Immature natural killer cell (primary cell): Measurements from ENCODE around the gene MPHOSPH6. TPM values are rescaled to one million over a fixed set of nuclear protein-coding genes. Genes with fewer than 3 reads are reported as not detected.
"Not testable (repeated sequence)": the region's sequence is repeated elsewhere in the genome, so short reads cannot be mapped to it uniquely, and the experiment has no call there.

Source experiments
- DNase-seq, 3 donors: peaks; one replicate each; pipeline ENCODE4 v3.0.0; 2022; ENCODE audit warnings: mixed read lengths in 1 of 3
- H3K27ac Mint-ChIP-seq, 6 donors: one replicate each; pipeline ENCODE4 v1.8.0; 2020; ENCODE audit warnings: mixed read lengths in 6 of 6, mild to moderate bottlenecking in 5 of 6, inconsistent platforms in 4 of 6, moderate library complexity in 3 of 6
- H3K27me3 Mint-ChIP-seq, 3 donors: one replicate each; pipeline ENCODE4 v1.8.0; 2020 to 2021; ENCODE audit warnings: low read depth in 3 of 3, mild to moderate bottlenecking in 3 of 3, mixed read lengths in 3 of 3, moderate library complexity in 3 of 3, inconsistent platforms in 1 of 3
- H3K36me3 Mint-ChIP-seq, 3 donors: one replicate each; pipeline ENCODE4 v1.8.0; 2020; ENCODE audit warnings: mixed read lengths in 3 of 3, inconsistent platforms in 2 of 3, mild to moderate bottlenecking in 2 of 3
- H3K4me1 Mint-ChIP-seq, 2 donors: one replicate each; pipeline ENCODE4 v1.8.0; 2020; ENCODE audit warnings: inconsistent platforms in 2 of 2, mild to moderate bottlenecking in 2 of 2, mixed read lengths in 2 of 2, moderate library complexity in 1 of 2
- H3K4me3 Mint-ChIP-seq, 5 donors: one replicate each; pipeline ENCODE4 v1.8.0; 2020; ENCODE audit warnings: mild to moderate bottlenecking in 5 of 5, mixed read lengths in 5 of 5, inconsistent platforms in 3 of 5, moderate library complexity in 3 of 5
- H3K9me3 Mint-ChIP-seq, 6 donors: one replicate each; pipeline ENCODE4 v1.8.0; 2020; ENCODE audit warnings: mild to moderate bottlenecking in 6 of 6, mixed read lengths in 6 of 6, inconsistent platforms in 4 of 6, moderate library complexity in 3 of 6
- polyA plus RNA-seq, 3 donors: library from polyadenylated mRNA; unstranded; fragments of 300-500 nt; fragmentation: Illumina TruSeq; gene quantifications; one replicate each; pipeline ENCODE4 v1.2.3, GENCODE V29; 2021

MPHOSPH6 gene
- 10 to 100 TPM; 14.8 to 49.0 (median 16.7) TPM for polyA plus RNA-seq

GRCh38 chr16:82169861-82170845 is at the start of gene MPHOSPH6:
Gene MPHOSPH6 (minus strand): TSS chr16:82170224. CDS start chr16:82170175, 49 bp downstream.
- peak within 1 kb of the TSS; percentile 91 to 96 (median 93) for H3K4me3 Mint-ChIP-seq
- peaks cover 12 to 20% of the 10 kb centered on the region in 2 donors for H3K4me1 Mint-ChIP-seq
- peak within 1 kb of the TSS; percentile 72 to 94 (median 88) for H3K27ac Mint-ChIP-seq

GRCh38 chr16:82219298-82219697 is 49.3 kb upstream of the MPHOSPH6 start:
- DNase-seq, result no peak
- Mint-ChIP-seq H3K27ac (no peak overlapping the region), H3K27me3 (peaks cover 3 to 7% (median 4%) of the 10 kb centered on the region in 3 donors), H3K36me3 (no peaks in the 10 kb centered on the region), H3K9me3 (no peaks in the 10 kb centered on the region), H3K4me3 (no peak overlapping the region), H3K4me1 (no peaks in the 10 kb centered on the region)

More at GRCh38 chr16:82169861-82170845, at the start of gene MPHOSPH6:
- Mint-ChIP-seq H3K27me3 (peaks cover 0 to 9% (median 8%) of the 10 kb centered on the region in 3 donors), H3K36me3 (peaks cover 0 to 10% (median 3%) of the 10 kb centered on the region in 3 donors), H3K9me3 (no peaks in the 10 kb centered on the region)
- DNase-seq, result peak; percentile 87 to 89 (median 89)

DNA sequence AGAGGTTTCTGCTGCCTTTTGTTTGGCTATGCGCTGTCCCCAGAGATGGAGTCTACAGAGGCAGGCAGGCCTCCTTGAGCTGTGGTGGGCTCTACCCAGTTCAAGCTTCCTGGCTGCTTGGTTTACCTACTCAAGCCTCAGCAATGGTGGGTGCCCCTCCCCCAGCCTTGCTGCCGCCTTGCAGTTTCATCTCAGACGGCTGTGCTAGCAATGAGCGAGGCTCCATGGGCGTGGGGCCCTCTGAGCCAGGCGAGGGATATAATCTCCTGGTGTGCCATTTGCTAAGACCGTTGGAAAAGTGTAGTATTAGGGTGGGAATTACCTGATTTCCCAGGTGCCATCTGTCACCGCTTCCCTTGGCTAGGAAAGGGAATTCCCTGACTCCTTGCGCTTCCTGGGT is 39.3 kb upstream of the MPHOSPH6 start:
- H3K4me3 Mint-ChIP-seq, H3K9me3 Mint-ChIP-seq, H3K27ac Mint-ChIP-seq, DNase-seq, H3K36me3 Mint-ChIP-seq, H3K4me1 Mint-ChIP-seq: not testable (repeated sequence)
- peaks cover 0 to 22% (median 6%) of the 10 kb centered on the region in 3 donors for H3K27me3 Mint-ChIP-seq

DNA sequence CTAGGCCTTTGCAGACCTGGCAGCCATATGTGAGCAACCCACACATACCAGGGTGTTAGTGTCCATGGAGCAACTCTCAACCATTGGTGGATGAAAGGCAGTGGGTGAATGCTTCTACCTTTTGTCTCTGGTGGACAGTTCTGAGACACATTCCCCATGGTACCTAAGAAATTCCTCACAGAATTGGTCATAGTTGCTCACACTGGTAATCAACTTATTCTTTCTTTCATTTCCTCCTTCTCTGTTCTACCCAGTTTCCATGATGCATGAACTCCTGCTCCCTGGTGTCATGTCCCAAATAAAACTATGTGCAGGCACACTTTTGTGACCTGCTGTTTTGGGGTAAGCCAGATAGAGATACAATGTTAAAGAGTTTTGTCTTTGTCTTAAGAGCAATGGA is 33.2 kb upstream of the MPHOSPH6 start:
- Mint-ChIP-seq H3K27me3 (peaks cover 0 to 9% (median 2%) of the 10 kb centered on the region in 3 donors), H3K4me1 (no peaks in the 10 kb centered on the region), H3K4me3 (no peak overlapping the region), H3K36me3 (no peaks in the 10 kb centered on the region), H3K9me3 (no peaks in the 10 kb centered on the region), H3K27ac (no peak overlapping the region)
- no peak for DNase-seq

- Mint-ChIP-seq H3K27ac (no peak overlapping the region), H3K27me3 (peaks cover 2 to 3% (median 3%) of the 10 kb centered on the region in 3 donors), H3K36me3 (no peaks in the 10 kb centered on the region), H3K4me1 (no peaks in the 10 kb centered on the region), H3K9me3 (no peaks in the 10 kb centered on the region), H3K4me3 (no peak overlapping the region)
- DNase-seq, result no peak
Measured at GRCh38 chr16:82201926-82202325, 31.9 kb upstream of the MPHOSPH6 start.

DNA sequence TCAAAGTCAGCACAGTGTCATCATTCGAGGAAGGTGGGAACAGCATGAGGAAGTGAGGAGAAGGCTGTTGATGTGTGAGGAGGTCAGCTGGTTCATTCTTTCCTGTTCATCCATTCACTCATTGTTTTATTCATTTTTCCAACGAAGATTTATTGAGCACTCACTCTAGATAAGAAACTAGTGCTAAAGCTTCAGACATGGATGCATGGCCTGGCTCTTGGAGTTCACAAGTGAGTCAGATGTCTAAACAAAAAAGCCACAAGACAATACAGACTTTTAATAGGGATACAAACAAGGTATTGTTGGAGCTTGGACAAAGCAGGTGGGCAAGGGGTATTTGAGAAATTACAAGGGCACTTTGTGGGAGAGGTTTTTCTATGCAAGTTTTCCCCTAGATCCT is 31.3 kb upstream of the MPHOSPH6 start:
- no peaks in the 10 kb centered on the region for H3K9me3 Mint-ChIP-seq
- no peak overlapping the region for H3K27ac Mint-ChIP-seq
- no peak for DNase-seq
- no peaks in the 10 kb centered on the region for H3K4me1 Mint-ChIP-seq
- H3K36me3 Mint-ChIP-seq, result no peaks in the 10 kb centered on the region
- H3K4me3 Mint-ChIP-seq, result no peak overlapping the region
- peaks cover 0 to 3% (median 2%) of the 10 kb centered on the region in 3 donors for H3K27me3 Mint-ChIP-seq

DNA sequence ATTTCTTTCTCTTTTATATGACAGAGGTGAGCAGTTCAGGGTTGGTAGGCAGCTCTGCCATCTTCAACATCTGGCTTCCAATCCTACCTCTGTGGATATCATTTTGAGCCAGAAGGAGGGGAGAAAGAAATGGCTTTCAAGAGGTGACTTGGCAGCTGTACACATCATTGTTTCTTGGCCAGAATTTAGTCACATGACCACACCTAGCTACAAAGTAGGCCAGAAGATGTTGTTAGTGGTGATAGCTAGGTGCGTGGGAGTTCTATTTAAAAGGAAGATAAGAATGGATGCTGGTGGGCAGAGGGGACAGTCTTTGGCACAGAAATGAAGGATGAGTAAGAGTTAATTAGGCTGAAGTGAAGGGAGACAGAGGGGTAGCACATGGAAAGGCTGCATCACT is 29.2 kb upstream of the MPHOSPH6 start:
- no peaks in the 10 kb centered on the region for H3K4me1 Mint-ChIP-seq
- no peak overlapping the region for H3K27ac Mint-ChIP-seq
- no peaks in the 10 kb centered on the region for H3K9me3 Mint-ChIP-seq
- H3K27me3 Mint-ChIP-seq, result peaks cover 0 to 4% (median 3%) of the 10 kb centered on the region in 3 donors
- no peak for DNase-seq
- H3K4me3 Mint-ChIP-seq, result no peak overlapping the region
- H3K36me3 Mint-ChIP-seq, result no peaks in the 10 kb centered on the region

DNA sequence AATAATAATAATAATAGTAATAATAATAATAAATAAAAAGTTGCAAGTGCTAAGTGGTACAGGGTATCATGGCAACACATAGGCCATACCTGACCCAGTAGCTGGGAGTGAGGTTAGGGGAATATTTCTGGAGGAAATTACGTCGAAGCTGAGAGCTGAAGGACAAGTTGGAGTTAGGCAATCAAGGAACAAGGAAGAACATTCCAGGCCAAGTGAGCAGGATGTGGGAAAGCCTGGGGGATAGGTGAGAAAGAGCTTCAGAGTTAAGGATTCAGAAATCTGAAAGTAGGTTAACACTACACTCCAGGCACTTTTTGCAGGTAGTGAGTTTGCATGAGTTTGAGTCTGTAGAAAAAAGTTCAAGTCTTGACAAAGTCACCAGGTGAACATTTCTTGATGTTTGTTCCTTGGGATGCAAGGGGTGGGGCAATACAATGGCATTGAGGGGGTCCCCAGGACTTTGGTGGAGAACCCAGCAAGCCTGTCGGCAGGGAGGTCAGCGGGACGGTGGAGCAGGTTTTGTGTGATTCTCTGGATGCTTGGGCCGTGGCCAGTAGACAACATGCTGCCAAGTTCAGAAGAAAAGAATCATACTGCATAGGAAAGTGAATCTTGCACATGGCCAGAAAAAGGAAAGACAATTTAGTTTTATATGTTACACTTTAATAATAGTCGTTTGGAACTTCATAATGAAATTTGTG is 27.7 kb upstream of the MPHOSPH6 start:
- Mint-ChIP-seq H3K36me3 (no peaks in the 10 kb centered on the region), H3K9me3 (no peaks in the 10 kb centered on the region), H3K4me3 (no peak overlapping the region)

DNA sequence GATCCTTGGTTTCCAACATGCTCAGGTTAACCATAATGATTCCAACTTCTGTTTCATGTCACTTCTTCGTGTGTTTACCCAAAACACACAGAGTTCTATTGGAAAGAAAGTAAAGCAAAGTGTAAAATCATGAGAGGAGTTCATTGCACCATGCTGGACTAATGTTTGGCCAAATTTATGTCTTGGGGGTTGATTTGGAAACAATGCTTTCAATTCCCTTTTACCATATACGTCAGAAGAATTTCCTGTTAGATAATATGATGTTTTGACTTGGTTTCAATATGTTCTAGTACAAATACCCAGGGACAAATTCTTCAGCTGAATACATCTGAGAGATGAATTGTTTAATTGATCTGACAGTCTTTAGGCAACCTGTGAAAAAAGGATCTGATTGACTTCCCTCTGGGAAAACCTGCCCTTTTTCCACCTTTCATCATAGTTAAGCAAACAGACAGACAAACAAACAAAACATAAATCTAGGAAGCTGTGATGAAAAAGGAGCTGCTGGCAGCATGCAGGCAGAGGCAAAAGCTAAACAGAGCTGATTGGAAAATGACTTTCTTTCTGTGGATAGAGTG is 26.0 kb upstream of the MPHOSPH6 start:
- Mint-ChIP-seq H3K4me1 (peaks cover 10 to 11% of the 10 kb centered on the region in 2 donors), H3K4me3 (no peak overlapping the region), H3K36me3 (no peaks in the 10 kb centered on the region), H3K9me3 (no peaks in the 10 kb centered on the region), H3K27me3 (peaks cover 0 to 3% (median 2%) of the 10 kb centered on the region in 3 donors), H3K27ac (no peak overlapping the region)
- no peak for DNase-seq

More for the DNA sequence above, 27.7 kb upstream of the MPHOSPH6 start:
- Mint-ChIP-seq H3K27me3 (peaks cover 0 to 4% (median 3%) of the 10 kb centered on the region in 3 donors), H3K27ac (no peak overlapping the region), H3K4me1 (peaks cover 7% of the 10 kb centered on the region in 2 donors)
- DNase-seq, result no peak

GRCh38 chr16:82194086-82194485 is 24.1 kb upstream of the MPHOSPH6 start:
- Mint-ChIP-seq H3K27ac (no peak overlapping the region), H3K36me3 (no peaks in the 10 kb centered on the region), H3K4me3 (no peak overlapping the region), H3K27me3 (peaks cover 0 to 3% (median 2%) of the 10 kb centered on the region in 3 donors), H3K9me3 (no peaks in the 10 kb centered on the region), H3K4me1 (peaks cover 10 to 11% of the 10 kb centered on the region in 2 donors)
- no peak for DNase-seq

- H3K9me3 Mint-ChIP-seq, result no peaks in the 10 kb centered on the region
- peak in 2 of 3 donors; percentile 3 for DNase-seq
- peaks cover 10 to 15% of the 10 kb centered on the region in 2 donors for H3K4me1 Mint-ChIP-seq
- no peak overlapping the region for H3K4me3 Mint-ChIP-seq
- peaks cover 0 to 2% (median 1%) of the 10 kb centered on the region in 3 donors for H3K27me3 Mint-ChIP-seq
- no peaks in the 10 kb centered on the region for H3K36me3 Mint-ChIP-seq
- H3K27ac Mint-ChIP-seq, result peak overlapping the region in 3 of 6 donors; percentile 8 to 71 (median 10)
Measured at GRCh38 chr16:82192665-82193064, 22.6 kb upstream of the MPHOSPH6 start.

- Mint-ChIP-seq H3K9me3 (no peaks in the 10 kb centered on the region), H3K27me3 (peaks cover 0 to 1% (median 0%) of the 10 kb centered on the region in 3 donors), H3K27ac (no peak overlapping the region), H3K4me3 (no peak overlapping the region), H3K36me3 (no peaks in the 10 kb centered on the region), H3K4me1 (peaks cover 10 to 17% of the 10 kb centered on the region in 2 donors)
- no peak for DNase-seq
Measured at GRCh38 chr16:82190386-82190785, 20.4 kb upstream of the MPHOSPH6 start.

- no peak for DNase-seq
- Mint-ChIP-seq H3K36me3 (no peaks in the 10 kb centered on the region), H3K9me3 (no peaks in the 10 kb centered on the region), H3K4me3 (no peak overlapping the region), H3K27ac (no peak overlapping the region), H3K27me3 (peaks cover 0 to 2% (median 0%) of the 10 kb centered on the region in 3 donors), H3K4me1 (peaks cover 4 to 12% of the 10 kb centered on the region in 2 donors)
Measured at GRCh38 chr16:82187829-82188228, 17.8 kb upstream of the MPHOSPH6 start.
